HG03095 (cell line): ENCODE data around the gene TLE7.

Source experiments
- ATAC-seq: cut with Tn5 transposase; IDR thresholded peaks from one replicate; pipeline ENCODE4 v1.9.1; 2021; ENCODE audit warnings: moderate library complexity; ENCODE audit not compliant: unreplicated experiment

The TLE7 gene

DNA sequence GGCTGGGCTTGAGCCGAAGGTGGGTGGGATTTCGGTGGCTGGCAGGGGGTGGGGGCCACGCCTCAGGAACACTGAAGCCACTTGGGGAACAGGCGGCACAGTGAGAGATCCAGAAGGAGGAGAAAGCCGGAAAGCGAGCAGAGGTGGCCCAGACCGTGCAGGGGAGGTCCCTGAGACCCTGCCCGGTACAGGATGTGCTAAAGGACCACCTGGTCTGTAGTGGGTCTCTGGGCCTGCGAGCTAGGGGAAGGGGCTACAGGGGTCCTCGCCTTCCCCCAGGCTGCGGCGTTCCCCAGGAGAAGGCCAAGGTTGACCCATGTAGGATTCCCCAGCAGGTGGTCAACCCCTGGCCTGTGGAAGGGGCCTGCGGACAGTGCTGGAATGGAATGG is at the start of gene TLE7:
TSS of gene TLE7 (minus strand) at position 4 of the 390 bp plus-strand sequence. CDS start 8,730 bp downstream, outside the sequence.
- no peak for ATAC-seq

DNA sequence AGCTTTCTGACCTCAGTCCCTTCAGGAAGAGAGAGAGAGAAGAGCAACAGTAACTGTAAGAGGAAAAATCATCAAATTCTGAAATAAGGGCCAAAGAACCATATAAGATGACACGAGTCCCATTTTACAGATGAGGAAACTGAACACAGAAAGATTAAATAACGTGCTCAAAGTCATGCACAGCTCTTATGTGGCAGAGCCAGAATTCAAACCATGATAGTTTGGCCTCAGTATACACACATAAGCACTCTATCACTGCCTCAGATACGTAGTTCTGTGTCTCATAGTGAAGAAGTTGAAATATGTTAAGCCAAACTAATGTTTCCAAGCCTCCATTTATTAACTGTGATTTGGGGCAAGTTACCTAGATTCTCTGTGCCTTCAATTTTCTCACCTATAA is 49.2 kb upstream of the TLE7 start:
- ATAC-seq = no peak

DNA sequence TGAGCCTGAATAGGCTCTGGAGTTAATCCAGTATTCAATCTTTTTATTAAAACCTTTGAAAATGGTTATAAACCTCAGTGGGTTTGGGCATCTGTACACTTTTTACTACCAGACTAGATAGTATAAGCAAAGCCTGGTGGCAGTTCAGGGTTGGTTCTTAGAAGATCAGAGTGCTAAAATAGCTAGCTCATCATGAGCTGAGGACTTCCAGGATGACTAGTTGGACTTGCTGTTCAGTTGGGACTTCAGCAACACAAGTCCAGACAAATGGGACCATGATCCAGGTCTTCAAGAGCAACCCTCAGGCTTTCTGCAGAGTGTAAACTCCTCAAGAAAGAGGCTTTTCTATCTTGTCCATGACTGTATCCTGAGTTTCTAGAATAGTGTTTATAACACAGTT is 48.5 kb upstream of the TLE7 start:
- no peak for ATAC-seq

DNA sequence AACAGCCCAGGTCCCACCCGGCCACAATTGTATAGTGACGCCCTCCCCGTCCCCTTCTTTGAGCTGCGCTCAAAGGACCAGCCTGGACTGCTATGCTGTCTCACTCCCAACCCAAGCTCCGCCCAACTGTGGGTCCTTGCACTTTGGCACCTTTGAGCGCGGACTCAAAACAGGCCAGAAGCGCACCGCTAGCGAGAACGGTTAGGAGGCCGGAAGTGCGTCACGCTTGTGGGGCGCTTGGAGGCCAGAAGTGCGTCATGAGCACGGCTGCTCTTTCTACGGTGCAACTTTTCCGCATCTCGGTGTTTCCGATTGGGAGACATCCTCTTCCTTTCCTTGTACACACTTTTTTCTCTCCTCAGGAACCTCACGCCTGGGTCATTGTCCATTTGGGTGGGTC is 47.3 kb upstream of the TLE7 start, which contains the start of gene ZNF19:
TSS of gene ZNF19 (minus strand) at position 203 of the 400 bp plus-strand sequence. CDS start 7,210 bp downstream, outside the sequence.
- ATAC-seq = no peak

DNA sequence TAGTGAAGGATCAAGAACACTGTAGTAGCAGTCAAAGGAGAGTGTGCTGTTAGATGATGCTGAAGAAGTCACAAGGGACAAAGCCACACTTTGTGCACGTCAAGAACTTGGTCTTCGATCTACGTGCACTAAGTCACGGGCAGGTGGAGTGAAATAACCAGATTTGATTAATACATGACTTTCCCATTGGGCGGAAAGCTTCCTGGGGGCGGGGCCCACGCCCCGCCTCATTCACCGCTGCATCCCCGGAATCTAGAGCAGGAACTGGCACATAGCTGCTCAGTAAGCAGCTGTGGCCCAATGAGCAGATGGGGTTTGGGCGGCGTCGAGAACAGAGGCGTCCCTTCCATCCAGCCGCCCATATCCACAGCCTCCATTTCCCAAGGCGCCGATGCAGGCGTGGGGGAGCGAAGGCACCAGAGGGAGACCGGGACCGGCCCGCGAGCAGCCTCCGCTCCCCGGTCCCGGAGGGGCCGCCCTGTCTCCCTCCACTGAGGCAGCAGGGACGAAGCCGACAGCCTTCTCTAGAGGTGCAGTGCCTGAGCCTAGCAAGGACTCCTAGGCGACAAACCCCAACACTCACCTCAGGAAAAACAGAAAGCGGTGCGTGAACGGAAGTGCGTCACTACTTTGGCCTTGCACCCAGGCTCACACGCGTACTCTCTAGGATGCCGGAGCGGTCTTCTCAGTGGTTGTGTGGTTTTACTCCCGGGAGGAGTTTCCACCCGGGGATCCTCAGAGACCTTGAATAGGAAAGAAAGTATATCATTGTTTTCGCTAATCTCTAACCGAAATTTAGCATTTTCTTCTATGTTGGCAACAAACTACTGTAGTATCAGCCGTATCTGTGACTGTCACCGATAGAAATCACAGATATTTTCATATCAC is 42.4 kb upstream of the TLE7 start:
- peak; percentile 79 for ATAC-seq

DNA sequence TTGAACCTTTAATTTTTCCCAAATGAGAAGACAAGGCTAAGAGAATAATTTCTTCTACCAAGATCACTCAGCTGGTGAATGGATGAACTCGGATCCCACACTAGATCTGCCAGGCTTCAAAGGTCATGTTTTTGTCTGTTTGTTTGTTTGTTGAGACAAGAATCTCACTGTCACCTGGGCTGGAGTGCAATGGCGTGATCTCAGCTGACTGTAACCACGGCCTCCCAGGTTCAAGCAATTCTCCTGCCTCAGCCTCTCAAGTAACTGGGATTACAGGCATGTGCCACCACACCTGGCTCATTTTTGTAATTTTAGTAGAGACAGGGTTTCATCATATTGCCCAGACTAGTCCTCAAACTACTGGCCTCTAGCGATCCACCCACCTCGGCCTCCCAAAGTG is 40.7 kb upstream of the TLE7 start:
- ATAC-seq = no peak

DNA sequence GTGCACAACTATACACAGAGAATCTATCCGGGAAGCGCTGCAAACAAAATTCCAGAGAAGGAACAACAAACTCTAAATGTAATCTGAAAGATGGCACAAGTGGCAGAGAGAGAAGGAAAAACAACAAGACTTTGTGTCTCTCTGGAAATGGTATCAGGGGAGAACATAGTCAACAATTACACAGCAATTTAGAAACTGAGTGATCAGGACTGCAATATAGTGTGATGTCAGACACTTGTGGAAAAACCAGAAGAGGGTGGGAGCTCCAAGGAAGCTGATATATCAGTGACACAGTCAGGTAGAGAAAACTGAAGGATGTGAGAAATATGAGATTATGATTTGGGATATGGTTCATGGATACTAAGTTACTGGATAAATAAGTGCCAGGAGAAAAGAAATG is 39.1 kb upstream of the TLE7 start:
- ATAC-seq = no peak

DNA sequence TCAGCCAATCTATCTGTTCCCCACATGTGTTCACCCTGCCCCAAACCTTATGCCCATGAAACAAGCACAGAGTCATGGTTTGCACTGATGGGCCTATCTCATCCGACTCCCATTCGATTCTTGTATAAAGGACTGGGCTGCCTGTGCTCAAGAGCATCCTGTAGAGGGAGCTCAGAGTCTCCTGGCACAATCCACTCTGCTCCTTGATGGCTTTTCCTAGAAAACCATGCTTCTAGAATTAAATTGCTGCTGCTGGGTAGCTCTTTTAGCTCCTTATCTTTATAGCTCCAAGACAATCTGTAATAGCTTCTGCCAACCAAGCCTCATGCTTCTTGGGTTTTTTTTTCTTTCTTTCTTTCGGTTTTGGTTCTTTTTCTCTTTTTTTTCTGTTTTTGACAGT is 37.6 kb upstream of the TLE7 start:
- no peak for ATAC-seq

DNA sequence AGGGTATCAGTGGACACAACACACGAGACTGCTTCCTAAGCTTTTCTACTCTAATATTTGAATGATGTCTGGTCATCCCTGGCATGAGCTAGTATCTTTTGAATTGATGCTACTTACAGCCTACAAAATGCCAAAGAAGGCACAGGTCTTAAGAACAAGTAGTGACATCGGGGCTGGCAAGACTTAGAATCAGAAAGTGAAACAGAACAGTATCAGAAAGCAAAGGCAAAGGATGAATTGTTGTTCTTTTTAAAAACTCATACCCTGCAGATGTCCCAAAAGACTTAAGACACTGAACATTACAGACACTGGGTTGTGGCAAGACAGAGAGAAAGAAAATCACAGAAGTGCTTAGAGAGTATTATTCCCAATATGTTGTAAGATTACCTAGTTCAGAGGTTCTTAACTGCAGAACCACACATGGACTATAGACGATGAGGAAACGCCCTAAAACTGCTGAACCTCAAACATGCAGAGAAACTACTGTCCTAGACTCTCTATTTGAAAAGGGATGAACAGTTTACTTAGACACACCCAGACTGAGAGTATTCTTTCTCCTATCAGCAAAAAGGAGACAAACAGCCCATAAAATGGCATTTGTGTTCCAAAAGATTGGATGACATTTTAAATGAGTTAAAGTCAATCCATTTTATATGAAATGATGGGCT is 34.7 kb upstream of the TLE7 start:
- no peak for ATAC-seq

DNA sequence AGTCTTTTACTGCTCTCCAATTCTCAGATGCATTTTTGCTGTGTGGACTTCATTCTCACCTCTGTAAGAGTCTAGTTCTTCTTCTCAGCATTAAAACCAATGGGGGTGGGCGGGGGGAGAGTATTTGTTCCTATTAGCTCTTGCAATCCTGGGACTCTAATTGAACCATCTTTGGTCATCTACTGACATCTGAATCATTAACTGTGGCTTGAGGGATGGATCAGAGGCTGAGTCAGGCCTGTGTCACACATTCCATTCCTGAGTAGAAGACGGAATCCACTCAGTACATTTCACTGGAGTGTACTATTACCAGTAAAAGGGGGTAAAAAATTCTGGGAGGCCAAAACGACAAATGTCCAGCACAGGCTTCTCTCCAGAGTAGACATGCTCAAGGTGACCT is 33.0 kb upstream of the TLE7 start:
- no peak for ATAC-seq

DNA sequence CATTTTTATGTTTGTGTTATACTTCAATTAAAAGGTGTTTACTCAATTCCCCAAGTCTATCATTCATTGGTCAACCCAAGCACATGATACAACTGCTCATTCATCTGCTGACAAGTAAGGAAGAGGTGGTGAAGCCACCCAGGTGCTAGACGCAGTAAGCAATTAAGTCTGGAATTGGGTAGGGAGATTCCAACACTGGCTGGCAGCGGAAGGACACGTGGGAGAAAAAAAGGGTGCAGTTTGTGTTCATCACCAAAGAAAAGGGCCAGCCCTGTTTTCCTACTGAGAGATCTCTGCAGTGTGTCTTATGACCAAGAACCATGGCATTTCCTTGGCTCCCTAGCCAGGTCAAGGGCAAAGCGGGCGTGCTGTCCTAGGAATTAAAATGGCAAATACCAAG is 32.0 kb upstream of the TLE7 start:
- no peak for ATAC-seq

DNA sequence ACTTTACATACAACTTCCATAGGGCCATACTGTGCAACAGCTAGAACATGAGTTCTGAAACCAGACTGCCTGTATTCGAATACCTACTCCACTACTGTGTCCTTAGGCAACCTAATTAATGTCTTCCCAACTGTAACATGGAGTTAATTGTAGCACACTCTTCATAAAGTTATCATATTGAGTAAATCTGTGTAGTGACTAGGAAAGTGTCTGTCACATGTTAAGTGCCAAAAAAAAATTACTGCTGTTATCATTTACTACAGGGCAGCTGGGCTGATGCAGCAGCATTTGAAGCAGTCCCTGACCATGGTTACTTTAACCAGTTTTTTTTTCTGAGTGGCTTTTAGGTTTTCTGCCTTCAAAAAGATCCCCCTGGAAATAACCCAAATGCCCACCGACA is 31.1 kb upstream of the TLE7 start:
- ATAC-seq = no peak

DNA sequence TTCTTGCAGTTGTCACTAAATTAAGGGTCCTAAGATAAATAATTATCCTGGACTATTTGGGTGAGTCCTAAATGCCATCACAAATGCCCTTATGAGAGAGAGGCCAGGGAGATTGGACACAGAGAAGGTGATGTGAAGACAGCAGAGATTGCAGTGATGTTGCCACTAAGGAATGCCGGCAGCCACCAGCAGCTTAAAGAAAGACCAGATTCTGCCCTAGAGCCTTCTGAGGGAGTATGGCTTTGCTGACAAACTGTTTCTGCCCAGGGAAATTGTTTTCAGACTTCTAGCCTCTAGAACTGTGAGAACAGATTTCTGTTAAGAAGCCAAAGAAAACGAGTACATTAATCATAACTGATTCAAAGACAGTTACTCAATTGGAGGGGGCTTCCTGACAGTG is 30.2 kb upstream of the TLE7 start:
- no peak for ATAC-seq

DNA sequence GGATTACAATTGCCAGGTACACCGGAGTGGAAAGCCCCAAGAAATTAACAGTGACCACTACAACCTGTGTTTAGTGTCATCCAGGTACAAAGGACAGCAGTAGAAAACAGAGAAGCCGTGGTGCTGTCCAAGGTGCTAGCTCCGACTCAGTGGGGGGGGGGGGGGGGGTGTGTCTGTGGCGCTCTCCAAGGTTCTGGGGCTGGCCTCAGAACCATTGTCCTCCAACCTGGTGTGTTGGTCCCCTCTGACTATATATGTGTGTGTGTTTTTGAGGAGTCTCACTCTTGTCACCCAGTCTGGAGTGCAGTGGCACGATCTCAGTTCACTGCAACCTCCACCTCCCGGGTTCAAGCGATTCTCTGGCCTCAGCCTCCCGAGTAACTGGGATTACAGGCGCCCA is 26.0 kb upstream of the TLE7 start:
- no peak for ATAC-seq

DNA sequence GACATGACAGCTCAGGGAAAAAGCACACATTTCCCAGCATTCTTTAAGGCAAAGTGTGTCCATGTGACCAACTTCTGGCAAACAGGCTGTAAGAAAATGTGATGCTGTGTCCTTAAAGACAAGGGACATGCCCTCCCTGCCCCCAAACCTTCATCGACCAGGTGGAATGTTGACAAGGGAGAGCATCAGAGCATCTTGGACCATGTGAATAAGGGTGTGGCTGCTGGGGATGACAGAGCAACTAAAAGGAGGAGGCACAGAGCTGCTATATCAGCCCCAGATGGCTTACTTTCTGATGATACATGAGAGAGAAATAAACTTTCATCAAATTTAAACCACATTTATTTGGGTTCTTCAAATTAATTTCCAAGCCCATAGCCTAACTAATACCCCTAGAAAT is 22.4 kb upstream of the TLE7 start:
- ATAC-seq = no peak

DNA sequence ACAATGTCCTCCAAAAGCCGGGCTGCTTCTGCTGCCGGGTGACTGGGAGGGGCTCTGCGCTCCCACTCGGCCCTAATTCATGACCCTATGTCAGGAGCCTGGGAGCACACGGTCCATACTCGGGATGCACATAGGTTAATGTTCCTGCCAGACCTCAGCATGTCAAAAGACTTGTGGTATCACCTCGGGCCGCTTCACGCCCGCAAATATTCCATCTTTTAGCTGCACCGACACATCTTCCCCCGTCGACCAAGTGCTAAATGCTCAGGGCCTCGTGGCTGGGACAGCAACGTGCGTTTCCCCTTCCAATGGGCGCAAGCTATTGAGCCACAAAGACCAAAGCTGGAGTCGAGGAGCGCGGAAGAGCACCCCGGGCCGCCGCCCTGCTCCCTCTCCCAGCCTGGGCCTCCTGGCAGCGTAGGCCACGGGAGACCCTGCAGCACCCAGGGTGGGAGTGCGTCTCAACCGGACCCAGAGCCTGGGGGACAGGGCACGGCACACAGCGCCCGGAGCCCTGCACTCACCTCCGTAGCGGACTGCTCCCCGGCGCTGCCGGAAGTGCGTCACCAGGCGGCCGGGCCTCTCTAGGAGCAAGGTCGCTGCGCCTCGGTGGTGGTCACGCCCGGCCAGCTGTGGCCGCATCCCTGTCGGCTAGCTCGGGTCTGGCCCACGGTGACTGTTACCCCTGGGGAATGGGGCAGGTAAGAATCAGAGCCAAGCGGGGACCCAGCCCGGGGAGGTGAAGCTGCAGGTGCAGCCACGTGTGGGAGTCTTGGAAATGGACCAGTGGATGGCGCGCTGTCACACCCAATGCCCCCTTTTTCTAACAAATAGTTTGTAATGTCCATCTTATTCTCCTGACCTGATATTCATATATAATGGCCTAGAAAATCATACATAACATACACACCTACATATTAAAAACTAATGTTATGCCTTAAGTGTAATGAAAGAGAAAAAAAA is 20.1 kb upstream of the TLE7 start, which contains the start of gene ZNF23:
TSS of gene ZNF23 (minus strand) at position 562 of the 963 bp plus-strand sequence. CDS start 5,451 bp downstream, outside the sequence.
- ATAC-seq = peak; percentile 96

DNA sequence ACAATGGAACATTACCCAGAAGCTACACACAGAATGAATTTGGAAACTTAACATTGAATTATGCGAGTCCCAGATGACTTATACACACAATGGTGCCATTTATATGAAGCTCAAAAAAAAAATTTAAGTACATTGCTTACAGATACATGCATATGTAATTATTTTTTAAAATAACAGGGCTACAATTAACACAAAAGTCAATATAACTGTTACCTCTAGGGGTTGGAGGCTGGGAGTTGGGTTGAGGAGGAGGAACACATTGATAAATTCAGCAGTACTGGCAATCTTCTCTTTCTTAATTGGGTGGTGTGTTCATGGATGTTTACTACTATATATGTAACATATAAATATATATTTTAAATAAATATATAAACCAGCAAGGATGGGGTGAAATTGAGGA is 19.1 kb upstream of the TLE7 start:
- no peak for ATAC-seq

DNA sequence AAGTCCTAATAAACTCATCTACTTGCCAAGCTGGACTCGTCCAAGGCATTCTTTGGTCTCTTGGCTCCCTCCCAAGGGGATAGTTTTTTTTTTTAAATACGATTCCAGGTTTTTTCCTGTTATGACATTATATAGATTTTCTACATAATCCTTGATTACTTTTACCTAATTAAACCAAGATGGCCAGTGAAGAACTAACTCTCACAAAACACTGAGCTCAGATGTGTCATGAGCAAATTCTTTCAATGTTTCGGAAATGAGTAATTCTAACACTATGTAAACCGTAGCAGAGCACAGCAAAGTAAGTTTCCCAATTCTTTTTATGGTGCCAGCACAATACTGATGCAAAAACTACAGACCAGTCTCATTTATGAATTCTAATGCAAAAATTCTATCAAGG is 18.4 kb upstream of the TLE7 start:
- ATAC-seq = no peak

DNA sequence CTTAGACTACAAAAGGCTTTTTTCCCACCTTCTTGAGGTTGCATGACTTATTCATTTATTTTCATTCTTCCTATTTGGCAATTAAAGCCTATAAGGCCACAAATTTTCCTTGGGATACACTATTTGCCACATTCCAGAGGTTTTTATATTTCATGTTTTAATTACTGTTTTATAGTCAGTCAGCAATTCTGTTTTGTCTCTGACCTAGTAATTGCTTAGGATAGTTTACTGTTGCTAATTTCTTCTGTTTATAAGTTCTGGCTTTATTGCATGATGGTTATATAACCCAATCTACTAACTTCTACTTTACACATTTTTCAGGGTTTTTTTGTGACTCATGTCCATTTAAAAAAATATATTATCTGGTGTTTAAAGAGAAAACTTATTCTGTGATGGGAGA is 17.7 kb upstream of the TLE7 start:
- no peak for ATAC-seq

DNA sequence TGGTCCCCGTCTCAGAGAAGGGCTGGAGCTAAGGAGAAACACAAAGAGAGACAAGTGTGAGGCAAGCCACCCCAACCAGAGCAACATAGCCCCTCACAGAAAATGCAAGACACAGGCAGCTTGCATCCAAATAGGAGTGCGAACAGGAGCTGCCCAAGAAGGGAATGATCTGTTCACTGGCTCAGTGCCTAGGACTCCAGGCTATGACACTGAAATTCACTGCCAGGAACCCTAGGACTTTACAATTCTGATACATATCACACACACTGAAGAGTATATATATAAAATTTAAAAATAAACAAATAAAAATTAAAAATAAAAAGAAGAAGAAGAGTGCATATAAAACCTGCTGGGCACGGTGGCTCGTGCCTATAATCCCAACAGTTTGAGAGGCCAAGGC is 14.9 kb upstream of the TLE7 start:
- ATAC-seq = no peak

DNA sequence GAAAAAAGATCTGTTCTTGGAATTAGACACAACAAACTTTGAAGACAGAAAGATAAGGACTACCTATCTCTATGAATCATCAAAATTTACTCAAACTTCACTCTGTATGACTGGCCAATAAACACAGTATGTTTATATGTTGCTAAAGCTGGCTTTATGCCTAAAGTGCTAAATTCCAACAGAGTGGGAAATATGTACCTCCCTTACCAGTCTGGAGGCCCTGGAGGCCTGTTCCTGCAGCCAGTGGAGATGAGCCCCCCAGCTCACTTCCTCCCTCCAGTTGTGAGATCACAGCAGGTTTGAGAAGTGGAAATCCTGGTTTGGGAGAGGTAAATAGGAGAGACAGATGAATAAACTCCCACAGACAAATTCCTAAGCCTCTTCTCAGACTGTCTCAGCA is 11.2 kb upstream of the TLE7 start:
- no peak for ATAC-seq
